PC-9 (cell line): ENCODE data around the gene CHST12. TPM values are rescaled to one million over a fixed set of nuclear protein-coding genes. Genes with fewer than 3 reads are reported as not detected.
A peak's percentile ranks its signal among the peaks of the same experiment; 100 is the strongest.

Source experiments
- BruUV-seq: library from RNA; stranded (reverse); fragments of 400-500 nt; replicated peaks from 2 replicates; lab custom pipeline; 2021; lab: Mats Ljungman, UMichigan
- CTCF ChIA-PET: fragments of 300-600 bp; sonication (Branson Sonifier 250); formaldehyde crosslinking; loops from one replicate; lab custom pipeline; 2022; ENCODE audit warnings: antibody characterized with exemption; lab: Charles Lee
- POLR2A ChIA-PET: fragments of 300-600 bp; sonication (Branson Sonifier 250); formaldehyde crosslinking; loops from one replicate; lab custom pipeline; 2022; ENCODE audit warnings: antibody characterized with exemption; ENCODE audit not compliant: unreplicated experiment; lab: Charles Lee
- DNase-seq, 2 experiments: peaks; one replicate each; pipeline versions ENCODE4 v3.0.0 to v3.0.0-alpha.2; 2015 to 2022; ENCODE audit warnings: mixed read lengths in 1 of 2
- H2AFZ ChIP-seq: fragments of 200-600 bp; sonication (generic); 2 replicates; pipeline ENCODE4 v1.8.1; 2017; ENCODE audit warnings: antibody characterized with exemption
- H3F3A ChIP-seq: fragments of 200-600 bp; sonication (generic); 2 replicates; pipeline ENCODE4 v1.8.1; 2017; ENCODE audit warnings: antibody characterized with exemption, mild to moderate bottlenecking, low read depth; ENCODE audit not compliant: insufficient read depth
- H3K27ac ChIP-seq: fragments of 200-600 bp; sonication (generic); 2 replicates; pipeline ENCODE4 v1.6.1; 2016; ENCODE audit warnings: mixed run types
- H3K27me3 ChIP-seq: fragments of 200-600 bp; sonication (generic); 2 replicates; pipeline ENCODE4 v1.6.1; 2016; ENCODE audit warnings: low read depth, mixed run types; ENCODE audit not compliant: insufficient read depth
- H3K36me3 ChIP-seq: fragments of 200-600 bp; sonication (generic); 2 replicates; pipeline ENCODE4 v1.6.1; 2016; ENCODE audit warnings: low read depth, mixed run types
- H3K4me1 ChIP-seq: fragments of 200-600 bp; sonication (generic); replicated peaks from 2 replicates; pipeline ENCODE4 v1.6.1; 2016; ENCODE audit warnings: mixed run types; ENCODE audit not compliant: insufficient read depth
- H3K4me2 ChIP-seq: fragments of 200-600 bp; sonication (generic); 2 replicates; pipeline ENCODE4 v1.6.1; 2017; ENCODE audit warnings: mixed run types
- H3K4me3 ChIP-seq: fragments of 200-600 bp; sonication (generic); 2 replicates; pipeline ENCODE4 v1.6.1; 2016; ENCODE audit warnings: mixed run types
- H3K79me2 ChIP-seq: fragments of 200-600 bp; sonication (generic); 2 replicates; pipeline ENCODE4 v1.6.1; 2017; ENCODE audit warnings: low read depth, mixed run types
- H3K9me2 ChIP-seq: fragments of 200-600 bp; sonication (generic); 2 replicates; pipeline ENCODE4 v1.8.1; 2017; ENCODE audit warnings: mild to moderate bottlenecking; ENCODE audit not compliant: insufficient read depth
- H3K9me3 ChIP-seq: fragments of 200-600 bp; sonication (generic); 2 replicates; pipeline ENCODE4 v1.8.1; 2016; ENCODE audit warnings: low read depth; ENCODE audit not compliant: insufficient read depth
- H4K20me1 ChIP-seq: fragments of 200-600 bp; sonication (generic); 2 replicates; pipeline ENCODE4 v1.8.1; 2017; ENCODE audit not compliant: insufficient read depth
- EZH2 ChIP-seq: fragments of 200-600 bp; sonication (generic); IDR thresholded peaks from 2 replicates; pipeline ENCODE4 v1.8.0; 2017; ENCODE audit warnings: antibody characterized with exemption, low read depth
- intact Hi-C: fragments of 100-400 bp; cut with micrococcal nuclease; formaldehyde crosslinking; loops from one replicate; pipeline ENCODE4 v1.10.0; 2022; ENCODE audit not compliant: unreplicated experiment
- total RNA-seq: library from RNA; stranded (reverse); gene quantifications from 2 replicates; pipeline ENCODE4 v1.2.3, GENCODE V29; 2021
- TF ChIP-seq, protein P1 (sequence below): fragments of 200-600 bp; sonication (generic); conservative IDR thresholded peaks from 2 replicates; pipeline ENCODE4 v1.6.1; 2017; ENCODE audit warnings: mixed run types, antibody characterized with exemption, mild to moderate bottlenecking, moderate library complexity

CHST12 gene
- total RNA-seq, 1 experiment from 2014 or later, result 25.9 TPM

GRCh38 chr7:2480070-2480408, 76.6 kb downstream of the CHST12 start:
- intact Hi-C loops, result no loop called here

DNA sequence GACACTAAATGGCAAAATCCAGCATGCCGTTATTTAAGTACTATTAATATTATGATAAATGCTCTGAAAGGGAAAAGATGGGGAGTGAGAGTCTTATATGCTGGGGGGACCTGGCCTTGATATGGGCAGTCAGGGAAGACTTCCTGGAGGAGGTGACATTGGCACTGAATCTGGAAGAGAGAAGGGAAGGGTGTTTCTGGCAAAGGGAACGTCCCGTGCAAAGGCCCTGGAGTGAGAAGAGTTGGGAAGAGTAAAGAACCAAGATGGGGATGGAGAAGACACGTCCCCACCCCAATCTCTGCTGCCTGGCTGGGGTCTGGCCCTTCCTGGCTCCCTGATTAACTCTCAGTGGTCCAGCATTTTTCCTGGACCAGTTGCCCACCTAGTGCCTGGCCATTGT, 77.8 kb downstream of the CHST12 start:
- BruUV-seq, result no TSS peak
- Histone ChIP-seq H3K79me2 (no peaks in the 10 kb centered on the region), H3K4me3 (no peak overlapping the region), H3K4me2 (no peak overlapping the region), H3K27me3 (peaks cover 3% of the 10 kb centered on the region; the same call in 1 of the 2 replicates), H3K27ac (no peak overlapping the region), H3F3A (peaks cover 5% of the 10 kb centered on the region; the same call in 1 of the 2 replicates), H3K36me3 (no peaks in the 10 kb centered on the region), H3K4me1 (peaks cover 8% of the 10 kb centered on the region; the same call in 1 of the 2 replicates), H2AFZ (no peak overlapping the region), H3K9me3 (no peaks in the 10 kb centered on the region; the same call in 1 of the 2 replicates), H4K20me1 (no peaks in the 10 kb centered on the region), H3K9me2 (no peaks in the 10 kb centered on the region)
- no peak for DNase-seq
- POLR2A ChIA-PET, result no interaction called here
- TF ChIP-seq, protein P1, sequence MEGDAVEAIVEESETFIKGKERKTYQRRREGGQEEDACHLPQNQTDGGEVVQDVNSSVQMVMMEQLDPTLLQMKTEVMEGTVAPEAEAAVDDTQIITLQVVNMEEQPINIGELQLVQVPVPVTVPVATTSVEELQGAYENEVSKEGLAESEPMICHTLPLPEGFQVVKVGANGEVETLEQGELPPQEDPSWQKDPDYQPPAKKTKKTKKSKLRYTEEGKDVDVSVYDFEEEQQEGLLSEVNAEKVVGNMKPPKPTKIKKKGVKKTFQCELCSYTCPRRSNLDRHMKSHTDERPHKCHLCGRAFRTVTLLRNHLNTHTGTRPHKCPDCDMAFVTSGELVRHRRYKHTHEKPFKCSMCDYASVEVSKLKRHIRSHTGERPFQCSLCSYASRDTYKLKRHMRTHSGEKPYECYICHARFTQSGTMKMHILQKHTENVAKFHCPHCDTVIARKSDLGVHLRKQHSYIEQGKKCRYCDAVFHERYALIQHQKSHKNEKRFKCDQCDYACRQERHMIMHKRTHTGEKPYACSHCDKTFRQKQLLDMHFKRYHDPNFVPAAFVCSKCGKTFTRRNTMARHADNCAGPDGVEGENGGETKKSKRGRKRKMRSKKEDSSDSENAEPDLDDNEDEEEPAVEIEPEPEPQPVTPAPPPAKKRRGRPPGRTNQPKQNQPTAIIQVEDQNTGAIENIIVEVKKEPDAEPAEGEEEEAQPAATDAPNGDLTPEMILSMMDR, result no peak
- no peak for TF ChIP-seq EZH2
- CTCF ChIA-PET, result no interaction called here
- intact Hi-C loops, result no loop called here

More at GRCh38 chr7:2480070-2480408, 76.6 kb downstream of the CHST12 start:
- CTCF ChIA-PET, result interaction anchor here (0.5 to 1.1 kb wide), 2 partner anchors 79 to 93 kb away, joined by 3 read pairs; partner anchors contain the start of gene IQCE
- H3K9me2 ChIP-seq, result no peaks in the 10 kb centered on the region
- no peaks in the 10 kb centered on the region for H4K20me1 ChIP-seq
- H3K9me3 ChIP-seq, result no peaks in the 10 kb centered on the region; the same call in 1 of the 2 replicates
- H3K4me2 ChIP-seq, result no peak overlapping the region
- H3K4me1 ChIP-seq, result peaks cover 8% of the 10 kb centered on the region; the same call in 1 of the 2 replicates
- peaks cover 3% of the 10 kb centered on the region; the same call in 1 of the 2 replicates for H3K27me3 ChIP-seq
- H3K4me3 ChIP-seq, result no peak overlapping the region
- no peak overlapping the region for H2AFZ ChIP-seq
- no peaks in the 10 kb centered on the region for H3K79me2 ChIP-seq
- POLR2A ChIA-PET, result no interaction called here
- no peak overlapping the region for H3K27ac ChIP-seq
- H3F3A ChIP-seq, result peaks cover 5% of the 10 kb centered on the region; the same call in 1 of the 2 replicates
- no peaks in the 10 kb centered on the region for H3K36me3 ChIP-seq
- DNase-seq, result peak in 1 of 2 experiments; percentile 27
- TF ChIP-seq, protein P1, result no peak
- TF ChIP-seq EZH2, result no peak
- no TSS peak for BruUV-seq

- no TSS peak for BruUV-seq
- H3K36me3 ChIP-seq, result no peaks in the 10 kb centered on the region
- no peaks in the 10 kb centered on the region for H4K20me1 ChIP-seq
- no peaks in the 10 kb centered on the region; the same call in 1 of the 2 replicates for H3K27me3 ChIP-seq
- no peak overlapping the region for H3K4me2 ChIP-seq
- no peaks in the 10 kb centered on the region for H3K9me2 ChIP-seq
- peaks cover 5% of the 10 kb centered on the region; the same call in 1 of the 2 replicates for H3F3A ChIP-seq
- peaks cover 6% of the 10 kb centered on the region; the same call in 1 of the 2 replicates for H3K4me1 ChIP-seq
- intact Hi-C loops, result no loop called here
- H3K79me2 ChIP-seq, result no peaks in the 10 kb centered on the region
- H3K4me3 ChIP-seq, result no peak overlapping the region
- no peaks in the 10 kb centered on the region; the same call in 1 of the 2 replicates for H3K9me3 ChIP-seq
- ChIA-PET POLR2A (no interaction called here), CTCF (no interaction called here)
- no peak overlapping the region for H2AFZ ChIP-seq
- TF ChIP-seq EZH2, result no peak
- TF ChIP-seq, protein P1, result peak; percentile 37; the same call in 1 of the 2 replicates
- peak in 1 of 2 experiments; percentile 32 for DNase-seq
- no peak overlapping the region for H3K27ac ChIP-seq
Observed at GRCh38 chr7:2482725-2483451, 79.5 kb downstream of the CHST12 start.
